ENCODE data around the gene ABL2.

Gene ABL2

DNA sequence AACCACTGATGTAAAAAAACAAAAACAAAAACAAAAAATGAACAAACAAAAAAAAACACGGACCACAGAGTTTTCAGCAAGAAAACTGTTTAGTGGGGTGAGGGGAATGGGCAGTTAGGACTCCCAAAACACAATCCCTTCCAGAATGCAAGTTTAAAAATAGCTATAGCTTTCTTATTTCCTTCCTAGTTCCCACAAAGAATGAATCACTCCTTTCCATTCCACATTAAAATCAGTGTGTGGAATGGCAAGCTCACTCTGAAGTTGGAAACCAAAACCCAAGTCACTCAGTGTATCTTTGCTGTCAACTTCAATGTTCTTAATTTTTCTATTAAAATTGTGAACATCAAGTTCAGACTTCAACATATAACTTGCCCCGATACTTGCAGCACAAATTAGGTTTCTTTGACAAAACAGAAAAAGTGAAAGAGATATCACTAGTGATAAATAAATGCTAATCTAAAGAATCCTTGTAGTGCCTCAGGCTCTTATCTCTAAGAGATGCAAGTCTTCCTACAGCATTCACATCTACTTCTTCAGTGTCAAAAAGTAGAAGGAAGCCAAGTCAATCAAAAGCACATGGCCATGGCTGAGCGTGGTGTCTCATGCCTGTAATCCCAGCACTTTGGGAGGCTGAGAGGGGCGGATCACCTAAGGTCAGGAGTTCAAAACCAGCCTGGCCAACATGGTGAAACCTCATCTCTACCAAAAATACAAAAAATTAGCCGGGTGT, 102.1 kb downstream of the ABL2 start:
- no peak for DNase-seq

DNA sequence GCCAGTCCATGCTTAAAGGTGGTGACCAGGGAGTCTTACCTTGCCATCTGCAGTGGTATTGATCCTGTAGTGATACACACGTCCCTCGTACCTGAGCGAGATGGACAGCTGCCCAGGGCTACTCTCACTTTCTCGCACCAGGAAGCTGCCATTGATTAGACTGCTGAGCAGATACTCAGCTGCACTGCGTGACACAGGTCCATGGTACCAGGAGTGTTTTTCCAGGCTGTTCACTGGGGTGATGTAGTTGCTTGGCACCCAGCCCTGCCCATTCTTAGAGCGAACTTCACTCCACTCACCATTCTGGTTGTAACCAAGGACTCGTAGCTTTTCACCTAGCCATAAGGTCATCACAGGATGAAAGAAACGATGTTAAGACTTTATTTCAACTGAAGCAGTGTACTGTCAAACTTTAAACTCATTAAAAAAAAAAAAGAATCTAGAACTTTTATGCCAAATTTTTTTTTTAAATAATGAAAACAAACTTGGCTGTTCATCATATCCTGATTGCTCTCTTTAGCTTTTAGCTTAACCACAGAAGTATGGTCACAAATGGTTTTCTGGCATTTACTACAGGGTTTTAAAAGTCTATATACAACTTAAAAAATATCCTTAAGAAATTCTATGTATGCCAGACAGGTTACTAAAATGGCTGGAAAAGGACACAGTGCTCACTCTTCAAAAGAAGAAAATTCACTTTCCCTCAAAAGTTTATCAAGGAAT, 103.0 kb downstream of the ABL2 start:
- DNase-seq, result no peak

DNA sequence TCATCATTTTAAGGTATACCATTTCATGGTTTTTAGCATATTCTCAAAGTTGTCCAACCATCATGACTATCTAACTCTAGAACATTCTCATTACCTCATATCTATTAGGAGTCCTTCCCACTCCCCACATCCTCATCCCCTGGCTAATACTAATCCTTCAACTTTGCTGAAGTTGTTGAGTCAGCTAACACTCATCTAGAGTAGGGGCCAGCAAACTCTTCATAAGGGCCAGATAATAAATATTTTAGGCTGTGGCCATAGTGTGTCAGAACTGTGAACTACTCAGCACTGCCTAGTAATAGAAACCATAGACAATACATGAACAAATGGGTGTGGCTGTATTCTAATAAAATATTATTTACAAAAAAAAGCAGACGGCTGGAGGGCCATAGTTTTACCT, 104.6 kb downstream of the ABL2 start:
- DNase-seq, result no peak

DNA sequence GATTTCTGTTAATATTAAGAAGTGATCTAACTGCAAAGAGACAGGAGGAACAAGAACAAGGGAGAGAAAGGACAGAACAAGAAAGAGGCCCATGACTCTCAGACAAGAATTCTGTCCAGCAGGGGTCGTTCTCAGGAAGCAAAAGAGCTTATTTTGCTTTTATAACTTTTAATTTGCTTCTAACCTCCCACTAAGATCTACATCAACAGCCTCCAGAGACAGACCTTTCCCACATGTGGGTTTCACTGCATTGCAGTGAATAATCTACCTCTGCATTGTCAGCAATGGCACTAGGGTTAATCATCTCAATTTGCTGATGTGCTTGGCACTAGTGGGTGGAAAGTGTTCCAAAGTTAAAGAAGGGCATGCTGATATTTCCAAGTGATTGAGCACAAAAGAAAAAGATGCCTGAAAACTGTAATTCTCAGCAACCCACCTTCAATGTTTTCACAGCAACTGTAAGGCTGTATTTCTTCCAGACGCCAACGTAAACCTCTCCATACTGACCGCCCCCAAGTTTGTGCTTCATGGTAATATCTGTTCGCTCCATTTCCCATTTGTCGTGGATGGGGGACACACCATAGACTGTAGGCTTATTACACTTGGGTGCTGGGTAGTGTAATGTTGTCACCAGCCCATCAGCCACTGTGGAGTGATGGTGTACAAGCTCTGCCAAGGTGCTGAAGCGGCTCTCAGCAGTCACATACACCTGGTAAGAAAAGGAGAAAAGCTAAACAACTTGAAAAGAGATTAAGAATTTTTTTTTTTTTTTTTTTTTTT, 108.1 kb downstream of the ABL2 start:
- no peak for DNase-seq

- DNase-seq, result no peak
Observed at GRCh38 chr1:179120736-179121135, 108.7 kb downstream of the ABL2 start.

DNA sequence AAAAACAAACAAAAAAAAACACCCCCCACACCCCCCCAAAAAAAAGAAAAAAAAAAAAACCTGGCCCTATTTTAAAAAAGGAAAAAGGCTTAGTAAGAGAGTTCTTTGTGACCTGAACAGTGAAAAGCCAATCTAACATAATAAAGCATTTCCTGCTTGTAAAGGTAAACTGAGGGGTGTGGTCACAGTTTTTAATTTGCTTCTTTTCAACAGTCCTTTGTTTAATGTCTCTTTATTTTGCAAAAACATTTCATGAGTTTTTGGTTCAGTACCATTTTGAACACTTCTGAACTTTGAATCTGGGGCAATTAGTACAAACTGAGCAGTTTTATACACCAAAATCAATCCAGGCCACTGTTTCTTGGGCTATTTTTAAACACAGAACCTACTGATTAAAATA, 110.0 kb downstream of the ABL2 start:
- DNase-seq, result no peak

DNA sequence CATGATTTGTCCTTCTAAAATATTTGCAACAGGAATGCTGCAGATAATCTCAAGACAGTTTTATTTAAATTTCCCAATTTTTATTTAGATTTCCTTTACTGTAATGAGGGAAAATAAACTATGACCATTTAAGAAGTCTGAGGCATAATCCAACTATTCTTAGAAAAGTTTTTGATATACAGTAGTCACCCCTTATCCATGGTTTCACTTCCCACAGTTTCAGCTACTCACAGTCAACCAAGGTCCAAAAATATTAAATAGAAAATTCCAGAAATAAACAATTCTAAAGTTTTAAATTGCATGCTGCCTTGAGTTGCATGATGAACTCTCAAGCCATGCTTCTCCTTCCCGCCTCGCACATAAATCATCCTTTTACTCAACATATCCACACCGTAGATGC, 114.3 kb downstream of the ABL2 start:
- no peak for DNase-seq

DNA sequence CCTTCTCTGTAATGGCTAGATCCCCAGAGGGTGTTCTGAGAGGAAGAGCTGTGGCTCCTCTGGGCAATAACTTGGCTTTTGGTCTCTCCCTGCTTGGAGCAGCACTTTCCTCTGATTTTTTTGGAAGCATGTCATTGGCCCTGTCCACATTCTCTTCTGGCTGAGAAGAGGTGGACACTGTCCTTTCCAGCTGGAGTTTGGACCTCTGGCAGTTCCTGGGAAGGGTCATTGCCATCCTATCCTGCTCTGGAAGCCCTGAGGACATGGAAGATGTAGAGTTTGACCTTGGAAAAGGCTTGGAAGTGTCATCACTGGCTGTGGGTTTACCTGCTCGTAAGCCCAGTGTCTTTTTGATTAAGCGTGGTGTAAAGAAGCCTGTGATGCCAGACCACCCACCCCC, 120.8 kb downstream of the ABL2 start:
- no peak for DNase-seq

DNA sequence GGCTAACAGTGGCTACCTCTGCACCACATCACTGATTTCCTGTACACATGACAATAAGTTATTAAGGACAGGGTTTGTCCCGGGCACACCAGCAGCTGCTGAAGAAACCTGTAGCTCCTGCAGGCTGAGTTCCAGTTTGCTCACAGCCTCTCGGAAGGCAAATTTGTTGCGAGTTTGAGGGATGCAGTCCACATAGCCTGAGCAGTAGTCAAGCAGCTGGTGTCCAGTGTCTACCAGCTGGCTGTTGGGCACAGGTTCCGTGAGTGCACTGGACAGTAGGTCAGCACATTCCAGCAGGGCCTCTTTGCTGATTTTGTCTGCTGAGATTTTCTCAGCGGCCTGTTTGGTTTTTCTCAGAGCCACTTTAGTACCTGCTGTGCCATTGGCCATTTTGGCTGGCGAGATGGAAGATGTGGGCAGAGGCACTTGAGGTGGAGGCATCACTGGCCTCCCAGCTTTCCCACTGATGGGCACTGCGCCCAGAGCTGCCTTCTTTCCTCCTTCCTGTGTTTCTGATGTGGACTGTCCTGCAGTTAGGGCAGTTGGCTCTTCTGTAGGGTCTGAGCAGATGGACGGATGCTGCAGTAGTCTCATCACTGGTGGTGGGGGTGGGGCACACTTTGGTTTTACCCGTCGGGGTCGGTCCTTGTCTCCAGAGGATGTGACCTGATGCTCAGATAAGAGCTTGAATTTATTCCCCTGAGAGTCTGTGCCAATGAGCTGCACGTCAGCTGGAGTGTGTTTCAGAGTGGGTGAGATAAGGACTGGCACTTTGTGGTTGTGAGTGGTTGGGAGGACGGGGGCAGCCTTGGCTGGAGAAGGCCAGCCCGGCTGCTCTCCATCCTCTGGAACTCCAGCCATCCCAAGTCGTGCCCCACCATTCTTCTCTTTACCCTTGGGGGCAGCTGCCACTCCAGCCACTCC, 121.5 kb downstream of the ABL2 start:
- DNase-seq, result no peak

GRCh38 chr1:179105393-179105792, 124.1 kb downstream of the ABL2 start:
- DNase-seq, result no peak

DNA sequence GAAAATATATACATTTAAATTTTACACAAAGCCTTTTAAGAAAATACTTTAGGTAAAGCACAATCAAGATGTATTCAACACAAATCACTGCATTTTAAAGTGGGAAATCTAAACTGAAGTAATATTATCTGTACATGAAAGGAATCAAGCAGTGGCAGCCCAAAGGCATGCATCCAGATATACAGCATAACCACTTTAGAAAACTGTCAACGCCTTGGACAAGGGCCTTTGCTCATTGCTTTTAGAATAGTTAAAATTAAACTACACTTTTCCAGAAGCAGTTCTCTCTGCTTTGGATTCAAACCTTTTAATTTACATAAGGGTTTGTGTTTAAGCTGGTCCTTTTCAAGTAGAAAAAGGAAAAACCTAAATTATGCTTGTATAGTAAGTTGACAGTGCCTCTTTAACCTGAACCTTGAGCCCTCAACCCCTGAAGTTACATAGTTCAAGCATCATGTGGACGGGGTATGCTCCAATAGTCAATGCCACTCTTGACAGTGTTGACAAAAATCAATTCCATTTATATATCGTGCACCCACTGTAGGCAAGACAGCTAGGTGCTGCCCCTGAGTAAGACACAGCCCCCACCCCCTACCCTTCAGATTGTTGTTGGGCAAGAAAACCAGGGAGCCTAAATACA, 124.7 kb downstream of the ABL2 start:
- DNase-seq, result no peak

DNA sequence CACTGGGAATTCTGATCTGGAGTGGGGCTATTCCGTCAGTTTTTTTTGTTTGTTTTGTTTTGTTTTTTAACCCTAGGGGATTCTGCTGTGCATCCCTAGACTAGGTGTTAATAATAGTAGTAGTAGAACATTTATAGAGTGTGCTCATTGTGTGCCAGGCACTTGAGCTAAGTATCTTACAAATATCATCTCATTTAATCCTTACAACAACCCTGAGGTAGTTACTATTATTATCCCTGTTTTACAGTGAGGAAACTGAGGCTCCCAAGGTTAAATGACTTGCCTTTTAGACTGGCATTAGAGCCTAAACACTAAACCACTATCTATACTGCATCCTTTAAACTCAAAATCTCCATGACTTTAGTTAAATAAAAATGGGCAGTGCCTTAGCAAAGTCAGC, 125.5 kb downstream of the ABL2 start:
- DNase-seq, result no peak

- no peak for DNase-seq
Observed at GRCh38 chr1:179101566-179101965, 127.9 kb downstream of the ABL2 start.

DNA sequence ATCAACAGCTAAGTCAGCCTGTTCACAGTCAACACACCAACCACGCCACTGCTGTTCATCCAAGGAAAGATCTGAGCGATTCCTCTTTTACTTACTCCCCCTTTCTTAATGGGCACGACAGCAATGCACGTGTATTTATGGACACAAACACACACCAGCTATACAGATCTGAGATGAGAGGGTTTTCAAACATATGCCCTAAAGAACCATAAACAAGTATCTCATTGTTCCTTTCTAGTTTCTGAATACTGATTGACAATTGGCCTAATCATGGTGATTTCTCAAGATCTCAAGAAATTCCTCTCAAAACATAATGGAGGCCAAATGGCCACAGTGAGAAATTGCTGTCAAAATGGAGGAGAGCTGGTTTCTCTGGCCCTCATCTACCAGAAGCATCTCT, 129.6 kb downstream of the ABL2 start:
- no peak for DNase-seq

DNA sequence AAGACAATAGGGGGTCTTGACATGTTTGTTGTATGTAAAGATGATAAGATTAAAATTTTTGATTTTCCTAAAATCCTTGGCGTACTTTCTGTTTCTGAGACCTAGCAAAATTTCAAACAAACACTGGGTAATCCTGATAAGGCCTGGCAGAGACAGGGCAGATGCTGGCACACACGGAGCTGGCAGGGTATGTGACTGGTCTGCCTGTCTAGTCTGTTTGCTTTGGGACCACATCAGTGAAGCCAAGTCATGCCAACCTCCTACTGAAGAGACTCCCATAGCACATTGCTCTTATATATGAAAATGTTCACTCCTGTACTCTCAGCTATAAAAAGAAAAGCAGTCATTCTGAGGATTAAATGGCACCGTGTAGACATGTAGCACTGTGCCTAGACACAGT, 133.6 kb downstream of the ABL2 start:
- no peak for DNase-seq

DNA sequence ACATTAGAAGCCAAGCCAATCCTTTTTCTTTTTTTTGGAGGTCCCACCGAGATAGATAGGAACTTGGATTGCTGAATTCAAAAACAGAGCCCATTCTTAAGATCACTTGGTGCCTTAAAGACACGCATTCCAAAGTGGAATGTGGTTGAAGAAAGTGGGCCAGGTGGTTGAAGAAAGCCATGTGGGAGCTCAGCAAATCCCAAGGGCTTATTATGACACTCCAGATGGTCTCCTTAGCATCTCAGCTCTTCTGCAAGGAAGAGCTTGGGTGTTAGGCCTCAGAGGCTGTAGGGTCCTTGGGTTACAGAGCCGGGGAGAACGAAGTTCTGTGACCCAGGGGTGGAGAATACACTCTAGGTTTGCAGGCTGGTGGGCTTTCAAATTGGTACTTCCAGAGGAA, 134.1 kb downstream of the ABL2 start:
- no peak for DNase-seq

DNA sequence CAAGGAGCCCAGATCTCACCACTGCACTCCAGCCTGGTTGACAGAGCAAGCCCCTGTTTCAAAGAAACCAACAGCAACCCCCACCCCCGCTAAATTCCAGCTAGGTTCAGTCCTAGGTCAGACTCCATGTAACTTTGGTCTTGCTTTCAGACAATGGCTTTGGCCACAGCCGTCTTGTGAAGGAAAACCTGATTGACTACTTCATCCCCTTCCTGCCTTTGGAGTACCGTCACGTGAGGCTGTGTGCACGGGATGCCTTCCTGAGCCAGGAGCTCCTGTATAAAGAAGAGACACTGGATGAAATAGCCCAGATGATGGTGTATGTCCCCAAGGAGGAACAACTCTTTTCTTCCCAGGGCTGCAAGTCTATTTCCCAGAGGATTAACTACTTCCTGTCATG, 134.7 kb downstream of the ABL2 start:
- DNase-seq, result no peak

DNA sequence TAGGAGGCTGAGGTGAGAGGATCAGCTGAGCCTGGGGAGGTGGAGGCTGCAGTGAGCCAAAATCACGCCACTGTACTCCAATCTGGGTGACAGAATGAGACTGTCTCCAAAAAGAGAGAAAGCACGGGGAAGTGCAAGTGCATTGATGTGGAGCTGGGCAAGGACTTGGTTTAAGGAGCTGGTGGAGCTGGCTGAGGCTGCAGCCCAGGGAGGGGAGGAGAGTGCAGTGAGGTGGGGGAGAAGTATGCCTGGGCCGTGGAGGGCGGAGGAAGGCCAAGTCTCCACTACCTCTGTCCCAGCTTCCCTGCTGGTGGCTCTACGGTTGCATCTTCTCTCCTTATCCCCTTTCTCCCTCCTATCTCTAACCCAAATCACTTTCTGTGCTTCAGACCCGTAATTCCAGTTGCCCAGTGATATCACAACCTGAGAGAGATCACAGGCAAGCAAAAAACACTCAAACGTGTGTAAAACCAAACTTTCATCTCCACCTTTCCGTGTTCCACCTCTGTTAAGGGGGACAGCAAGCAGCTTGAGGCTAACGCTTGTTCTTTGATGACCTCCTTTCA, 136.5 kb downstream of the ABL2 start:
- no peak for DNase-seq

DNA sequence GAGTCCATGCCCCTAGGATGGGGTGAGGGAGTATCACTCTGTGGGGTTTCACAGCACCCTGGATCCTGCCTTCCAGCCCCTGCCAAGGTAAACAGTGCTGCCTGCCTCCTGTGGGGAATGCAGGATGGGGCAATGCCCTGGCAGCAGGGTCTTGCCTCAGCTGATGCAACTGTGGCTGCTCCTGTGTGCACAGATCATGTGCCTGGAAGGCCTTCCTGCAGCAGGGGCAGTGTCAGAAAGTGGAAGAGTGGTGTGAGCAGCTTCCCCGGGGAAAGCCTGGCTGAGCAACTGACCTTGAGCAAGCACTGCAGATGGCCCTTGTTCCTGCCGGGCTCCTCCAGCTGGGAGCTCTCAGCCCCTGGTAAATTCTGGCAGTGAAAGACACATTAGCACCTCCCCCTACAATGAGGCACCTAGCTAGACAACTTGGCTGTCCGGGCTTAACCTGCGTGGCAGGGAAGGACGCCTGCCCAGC, 137.7 kb downstream of the ABL2 start:
- DNase-seq, result peak; percentile 43

- no peak for DNase-seq
Observed at GRCh38 chr1:179090923-179091322, 138.6 kb downstream of the ABL2 start.

DNA sequence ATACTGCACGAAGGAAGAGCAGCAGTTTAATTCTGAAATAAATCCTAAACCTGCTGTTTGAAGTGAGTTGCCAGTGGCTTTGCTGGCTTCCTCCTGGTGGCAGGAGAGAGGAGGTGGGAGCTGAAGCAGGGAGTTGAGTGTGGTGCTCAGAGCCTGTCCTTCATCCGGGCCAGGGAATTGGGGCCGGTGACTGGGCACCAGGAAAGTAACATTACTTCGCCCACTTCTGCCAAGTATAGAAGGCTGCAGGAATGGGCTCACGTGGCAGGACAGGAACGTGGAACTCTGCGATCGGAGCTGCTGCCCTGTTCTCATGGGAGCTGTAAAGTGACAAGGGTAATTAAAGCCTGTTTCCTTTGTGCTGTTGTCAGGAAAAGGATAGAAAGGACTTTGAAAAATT, 139.0 kb downstream of the ABL2 start:
- no peak for DNase-seq
